ENCODE results near the gene ARHGAP42.
"Not testable (repeated sequence)": the region's sequence is repeated elsewhere in the genome, so short reads cannot be mapped to it uniquely, and the experiment has no call there.

The ARHGAP42 gene

GRCh38 chr11:101011881-101012280 lies 324.8 kb downstream of the ARHGAP42 start:
- H3K4me3 ChIP-seq (replicated peaks; ENCODE audit: insufficient read depth, low read length) = no peak overlapping the region
- no peak overlapping the region for H3K27ac ChIP-seq (replicated peaks)
- DNase-seq (ENCODE audit: low read depth in 1 of 2, low spot score in 1 of 2) = no peak
- TF ChIP-seq SPI1 (IDR thresholded peaks at IDR 0.05; ENCODE audit: borderline replicate concordance, low read depth) = no peak
- TF ChIP-seq GABPA (IDR thresholded peaks at IDR 0.05; ENCODE audit: low read depth) = no peak
- no peak for TF ChIP-seq POLR2AphosphoS5 (IDR thresholded peaks at IDR 0.05; ENCODE audit: low read depth)
- no peaks in the 10 kb centered on the region for H3K27me3 ChIP-seq (ENCODE audit: insufficient read depth, poor library complexity, severe bottlenecking)

GRCh38 chr11:101013702-101014101 lies 326.6 kb downstream of the ARHGAP42 start:
- H3K27ac ChIP-seq (replicated peaks); H3K27me3 ChIP-seq (ENCODE audit: insufficient read depth, poor library complexity, severe bottlenecking); DNase-seq (ENCODE audit: low read depth in 1 of 2, low spot score in 1 of 2); H3K4me3 ChIP-seq (replicated peaks; ENCODE audit: insufficient read depth, low read length): not testable (repeated sequence)

GRCh38 chr11:101014600-101015285 lies 327.7 kb downstream of the ARHGAP42 start:
- TF ChIP-seq CTCF (IDR thresholded peaks at IDR 0.05; ENCODE audit: insufficient read depth, low read length) (no peak), GABPA (IDR thresholded peaks at IDR 0.05; ENCODE audit: low read depth) (no peak), REST (IDR thresholded peaks at IDR 0.05; ENCODE audit: insufficient replicate concordance, low read depth) (no peak), POLR2AphosphoS5 (IDR thresholded peaks at IDR 0.05; ENCODE audit: low read depth) (no peak), SPI1 (IDR thresholded peaks at IDR 0.05; ENCODE audit: borderline replicate concordance, low read depth) (no peak)
- Histone ChIP-seq H3K4me3 (replicated peaks; ENCODE audit: insufficient read depth, low read length) (no peak overlapping the region), H3K27ac (replicated peaks) (no peak overlapping the region), H3K27me3 (ENCODE audit: insufficient read depth, poor library complexity, severe bottlenecking) (no peaks in the 10 kb centered on the region)
- DNase-seq (ENCODE audit: low read depth in 1 of 2, low spot score in 1 of 2) = no peak

GRCh38 chr11:101019870-101020269 lies 332.8 kb downstream of the ARHGAP42 start:
- TF ChIP-seq CTCF (IDR thresholded peaks at IDR 0.05; ENCODE audit: insufficient read depth, low read length) (no peak), GABPA (IDR thresholded peaks at IDR 0.05; ENCODE audit: low read depth) (no peak), SPI1 (IDR thresholded peaks at IDR 0.05; ENCODE audit: borderline replicate concordance, low read depth) (no peak), REST (IDR thresholded peaks at IDR 0.05; ENCODE audit: insufficient replicate concordance, low read depth) (no peak), POLR2AphosphoS5 (IDR thresholded peaks at IDR 0.05; ENCODE audit: low read depth) (no peak)
- Histone ChIP-seq H3K27me3 (ENCODE audit: insufficient read depth, poor library complexity, severe bottlenecking) (no peaks in the 10 kb centered on the region), H3K27ac (replicated peaks) (no peak overlapping the region), H3K4me3 (replicated peaks; ENCODE audit: insufficient read depth, low read length) (no peak overlapping the region)
- no peak for DNase-seq (ENCODE audit: low read depth in 1 of 2, low spot score in 1 of 2)

GRCh38 chr11:101022256-101022655 lies 335.2 kb downstream of the ARHGAP42 start:
- no peak for DNase-seq (ENCODE audit: low read depth in 1 of 2, low spot score in 1 of 2)
- Histone ChIP-seq H3K4me3 (replicated peaks; ENCODE audit: insufficient read depth, low read length) (no peak overlapping the region), H3K27ac (replicated peaks) (no peak overlapping the region), H3K27me3 (ENCODE audit: insufficient read depth, poor library complexity, severe bottlenecking) (no peaks in the 10 kb centered on the region)
- no peak for TF ChIP-seq CTCF (IDR thresholded peaks at IDR 0.05; ENCODE audit: insufficient read depth, low read length)

Measured in HL-60 (cell line).